Neuronal stem cell (in vitro differentiated cells): ENCODE results near the gene CDS1.
"Not testable (repeated sequence)": the region's sequence is repeated elsewhere in the genome, so short reads cannot be mapped to it uniquely, and the experiment has no call there.

Source experiments
- DNase-seq: peaks from one replicate; pipeline ENCODE4 v3.0.0-alpha.2; 2013; ENCODE audit warnings: low spot score
- H2AFZ ChIP-seq: one replicate; pipeline ENCODE4 v1.6.1; 2013; ENCODE audit warnings: mild to moderate bottlenecking, low read length, inconsistent platforms
- H2AK5ac ChIP-seq: 2 replicates; pipeline ENCODE4 v1.6.1; 2013; ENCODE audit warnings: low read depth, mild to moderate bottlenecking, inconsistent platforms, low read length, moderate library complexity, mixed read lengths
- H2BK120ac ChIP-seq: 2 replicates; pipeline ENCODE4 v1.6.1; 2013; ENCODE audit warnings: low read depth, mild to moderate bottlenecking, inconsistent platforms, low read length, moderate library complexity, mixed read lengths
- H2BK12ac ChIP-seq: one replicate; pipeline ENCODE4 v1.6.1; 2013; ENCODE audit warnings: low read length, inconsistent platforms
- H2BK15ac ChIP-seq: 2 replicates; pipeline ENCODE4 v1.6.1; 2013; ENCODE audit warnings: mild to moderate bottlenecking, low read length, inconsistent platforms, mixed read lengths
- H2BK5ac ChIP-seq: one replicate; pipeline ENCODE4 v1.6.1; 2013; ENCODE audit warnings: inconsistent platforms, mild to moderate bottlenecking, low read length, moderate library complexity
- H3K14ac ChIP-seq: one replicate; pipeline ENCODE4 v1.6.1; 2013; ENCODE audit warnings: low read length, inconsistent platforms
- H3K18ac ChIP-seq: 2 replicates; pipeline ENCODE4 v1.6.1; 2013; ENCODE audit warnings: low read length, inconsistent platforms
- H3K23ac ChIP-seq: 2 replicates; pipeline ENCODE4 v1.6.1; 2013; ENCODE audit warnings: low read depth, mild to moderate bottlenecking, mixed read lengths, low read length, inconsistent platforms; ENCODE audit not compliant: poor library complexity
- H3K27ac ChIP-seq: replicated peaks from 3 replicates; pipeline ENCODE4 v1.5.1; 2013; ENCODE audit warnings: low read length, inconsistent platforms
- H3K27me3 ChIP-seq, 3 experiments: 2 replicates each; pipeline ENCODE4 v1.6.1; 2013; ENCODE audit warnings: low read length in 3 of 3, mild to moderate bottlenecking in 2 of 3, inconsistent platforms in 1 of 3, low read depth in 1 of 3, mixed read lengths in 1 of 3, moderate library complexity in 1 of 3; ENCODE audit not compliant: control insufficient read depth in 3 of 3, insufficient read depth in 3 of 3
- H3K36me3 ChIP-seq, 2 donors: replicated peaks in 1 of 2; 2 replicates each; pipeline ENCODE4 v1.6.1; 2013; ENCODE audit warnings: low read length in 2 of 2; ENCODE audit not compliant: control insufficient read depth in 2 of 2, insufficient read depth in 2 of 2
- H3K4ac ChIP-seq: 2 replicates; pipeline ENCODE4 v1.6.1; 2013; ENCODE audit warnings: inconsistent platforms, mild to moderate bottlenecking, low read length, moderate library complexity
- H3K4me1 ChIP-seq, 2 donors: 1 replicate in 1 of 2; 2 replicates in 1 of 2; pipeline ENCODE4 v1.6.1; 2013; ENCODE audit warnings: low read length in 2 of 2, low read depth in 1 of 2; ENCODE audit not compliant: control insufficient read depth in 2 of 2, insufficient read depth in 1 of 2
- H3K4me2 ChIP-seq: one replicate; pipeline ENCODE4 v1.6.1; 2013; ENCODE audit warnings: mild to moderate bottlenecking, low read length, inconsistent platforms; ENCODE audit not compliant: insufficient read depth, poor library complexity, severe bottlenecking
- H3K4me3 ChIP-seq, 2 donors: 2 replicates each; pipeline ENCODE4 v1.5.1; 2013; ENCODE audit warnings: low read length in 2 of 2, mild to moderate bottlenecking in 2 of 2, inconsistent platforms in 1 of 2, moderate library complexity in 1 of 2
- H3K79me1 ChIP-seq: one replicate; pipeline ENCODE4 v1.6.1; 2013; ENCODE audit warnings: low read depth, mild to moderate bottlenecking, inconsistent platforms, low read length, moderate library complexity
- H3K9ac ChIP-seq: one replicate; pipeline ENCODE4 v1.6.1; 2013; ENCODE audit warnings: mild to moderate bottlenecking, low read depth, low read length, inconsistent platforms; ENCODE audit not compliant: poor library complexity
- H3K9me3 ChIP-seq, 2 donors: replicated peaks in 1 of 2; 2 replicates each; pipeline versions ENCODE3 to v1.6.1; 2013; ENCODE audit warnings: low read length in 2 of 2, mild to moderate bottlenecking in 2 of 2, inconsistent platforms in 1 of 2, low read depth in 1 of 2, mixed read lengths in 1 of 2, moderate library complexity in 1 of 2; ENCODE audit not compliant: control insufficient read depth in 2 of 2, insufficient read depth in 1 of 2
- H4K8ac ChIP-seq: one replicate; pipeline ENCODE4 v1.6.1; 2013; ENCODE audit warnings: low read depth, mild to moderate bottlenecking, inconsistent platforms, low read length, moderate library complexity
- H4K91ac ChIP-seq: one replicate; pipeline ENCODE4 v1.6.1; 2013; ENCODE audit warnings: low read length, low read depth, mild to moderate bottlenecking, inconsistent platforms; ENCODE audit not compliant: poor library complexity
- WGBS, 2 donors: extraction: QIAGEN DNeasy Blood & Tissue Kit; methylation state at CpG; one replicate each; pipeline ENCODE4 v1.1.7; 2013; ENCODE audit warnings: missing lambda C conversion rate in 2 of 2, mixed read lengths in 1 of 2; ENCODE audit not compliant: insufficient read length in 2 of 2, insufficient replicate concordance in 1 of 2; ENCODE audit errors: extremely low coverage in 2 of 2; 5-methylcytosine and 5-hydroxymethylcytosine counted together

Gene CDS1

DNA sequence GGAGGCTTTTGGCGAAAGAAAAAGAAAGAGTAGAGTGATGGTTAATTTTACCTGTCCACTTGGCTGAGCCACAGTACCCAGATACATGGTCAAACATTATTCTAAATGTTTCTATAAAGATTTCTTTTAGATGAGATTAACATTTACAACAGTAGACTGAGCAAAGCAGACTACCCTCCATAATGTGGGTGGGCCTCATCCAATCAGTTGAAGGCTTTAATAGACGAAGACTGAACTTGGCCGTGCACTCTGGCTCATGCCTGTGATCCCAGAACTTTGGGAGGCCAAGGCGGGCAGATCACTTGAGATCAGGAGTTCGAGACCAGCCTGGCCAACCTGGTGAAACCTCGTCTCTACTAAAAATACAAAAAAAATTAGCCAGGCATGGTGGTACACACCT lies 33.7 kb upstream of the CDS1 start:
- not testable (repeated sequence) for H3K79me1 ChIP-seq, H2BK120ac ChIP-seq, H3K4ac ChIP-seq, H3K36me3 ChIP-seq, H2BK5ac ChIP-seq, H3K9ac ChIP-seq, H2BK12ac ChIP-seq, H3K9me3 ChIP-seq, H4K8ac ChIP-seq, DNase-seq, H3K4me1 ChIP-seq, H3K18ac ChIP-seq, H3K14ac ChIP-seq, H3K23ac ChIP-seq, H3K4me3 ChIP-seq, H3K4me2 ChIP-seq, H2AK5ac ChIP-seq, H4K91ac ChIP-seq, H2BK15ac ChIP-seq, H3K27me3 ChIP-seq, H3K27ac ChIP-seq, H2AFZ ChIP-seq
- WGBS, 2 donors, result no CpG with 5 or more reads among the region's 6 CpGs

DNA sequence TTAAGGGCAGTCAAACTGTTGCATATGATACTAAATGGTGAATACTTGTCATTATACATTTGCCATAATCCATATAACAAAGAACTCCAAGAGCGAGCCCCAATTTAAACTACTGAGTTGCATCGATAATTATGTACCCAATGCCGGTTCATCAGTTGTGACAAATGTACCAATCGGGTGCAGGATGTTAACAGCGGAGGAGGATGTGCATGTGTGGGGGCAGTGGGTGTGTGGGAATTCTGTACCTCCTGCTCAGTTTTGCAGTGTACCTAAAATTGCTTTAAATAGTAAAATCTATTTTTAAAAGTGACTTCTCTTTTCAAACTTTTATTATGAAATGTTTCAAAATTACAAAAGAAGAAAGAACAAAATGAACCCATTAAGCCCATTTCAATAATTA lies 20.8 kb upstream of the CDS1 start:
- no peak overlapping the region for H4K8ac ChIP-seq
- H3K9me3 ChIP-seq, result no peaks in the 10 kb centered on the region
- H3K9ac ChIP-seq, result no peak overlapping the region
- H2BK5ac ChIP-seq, result no peak overlapping the region
- DNase-seq, result no peak
- no peak overlapping the region for H2BK120ac ChIP-seq
- H2AK5ac ChIP-seq, result no peak overlapping the region
- H3K14ac ChIP-seq, result no peak overlapping the region
- no peak overlapping the region for H3K4ac ChIP-seq
- H2BK15ac ChIP-seq, result no peak overlapping the region
- H3K79me1 ChIP-seq, result no peaks in the 10 kb centered on the region
- H3K27me3 ChIP-seq, result no peaks in the 10 kb centered on the region
- no peak overlapping the region for H2BK12ac ChIP-seq
- no peak overlapping the region for H3K4me2 ChIP-seq
- no peak overlapping the region for H3K23ac ChIP-seq
- WGBS, 2 donors, result no CpG with 5 or more reads among the region's 5 CpGs
- no peak overlapping the region for H2AFZ ChIP-seq
- no peak overlapping the region for H3K18ac ChIP-seq
- H3K27ac ChIP-seq, result no peak overlapping the region
- no peaks in the 10 kb centered on the region for H3K36me3 ChIP-seq
- H3K4me1 ChIP-seq, result peaks cover 0 to 2% of the 10 kb centered on the region in 2 donors
- no peak overlapping the region for H3K4me3 ChIP-seq
- no peak overlapping the region for H4K91ac ChIP-seq

DNA sequence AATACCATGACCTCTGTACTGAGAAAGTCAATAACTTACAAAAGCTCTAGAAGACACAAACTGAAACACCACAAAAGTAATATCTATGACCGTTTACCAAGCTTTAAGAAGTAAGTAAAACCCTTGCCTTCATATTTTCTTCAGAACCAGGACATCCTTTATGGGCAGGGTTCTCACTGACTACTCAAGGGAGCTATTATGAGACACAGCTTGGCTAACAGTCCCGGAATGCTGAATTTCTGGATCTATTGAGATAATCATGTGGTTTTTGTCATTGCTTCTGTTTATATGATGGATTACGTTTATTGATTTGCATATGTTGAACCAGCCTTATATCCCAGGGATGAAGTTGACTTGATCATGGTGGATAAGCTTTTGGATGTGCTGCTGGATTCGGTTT lies 19.9 kb upstream of the CDS1 start:
- H2BK15ac ChIP-seq, result no peak overlapping the region
- no peak overlapping the region for H2BK12ac ChIP-seq
- H3K14ac ChIP-seq, result no peak overlapping the region
- H3K36me3 ChIP-seq, result no peaks in the 10 kb centered on the region
- no peak overlapping the region for H3K27ac ChIP-seq
- H3K9ac ChIP-seq, result no peak overlapping the region
- no peak overlapping the region for H3K4me2 ChIP-seq
- no peak for DNase-seq
- no peaks in the 10 kb centered on the region for H3K79me1 ChIP-seq
- no peak overlapping the region for H2BK120ac ChIP-seq
- no peak overlapping the region for H2BK5ac ChIP-seq
- H3K4me3 ChIP-seq, result no peak overlapping the region
- no peak overlapping the region for H2AFZ ChIP-seq
- no peak overlapping the region for H3K23ac ChIP-seq
- no peak overlapping the region for H4K91ac ChIP-seq
- no peak overlapping the region for H3K4ac ChIP-seq
- no CpG with 5 or more reads among the region's 4 CpGs for WGBS, 2 donors
- peaks cover 0 to 2% of the 10 kb centered on the region in 2 donors for H3K4me1 ChIP-seq
- H3K18ac ChIP-seq, result no peak overlapping the region
- H3K27me3 ChIP-seq, result no peaks in the 10 kb centered on the region
- no peak overlapping the region for H2AK5ac ChIP-seq
- no peaks in the 10 kb centered on the region for H3K9me3 ChIP-seq
- H4K8ac ChIP-seq, result no peak overlapping the region

DNA sequence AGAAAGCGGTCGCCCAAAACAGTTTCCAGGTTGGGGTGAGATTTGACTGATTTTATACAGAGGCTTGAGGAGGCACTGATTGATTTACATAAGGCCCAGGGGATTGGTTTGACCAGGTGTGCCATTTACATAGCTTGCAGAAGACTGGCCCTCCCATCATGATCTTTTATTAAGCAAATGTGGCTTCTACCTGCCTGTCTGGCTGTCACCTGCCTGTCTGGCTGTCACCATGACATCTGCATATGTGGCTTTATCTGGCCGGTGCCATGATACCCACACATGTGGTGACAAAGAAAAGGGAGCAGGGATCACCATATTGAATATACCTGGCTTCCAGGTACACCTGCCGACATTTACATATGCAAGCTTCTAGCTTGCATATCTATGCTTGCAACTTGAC lies 17.0 kb upstream of the CDS1 start:
- Histone ChIP-seq H3K9me3 (no peaks in the 10 kb centered on the region), H3K79me1 (no peaks in the 10 kb centered on the region), H3K4me1 (peaks cover 0 to 5% of the 10 kb centered on the region in 2 donors), H4K8ac (no peak overlapping the region), H3K23ac (no peak overlapping the region), H4K91ac (no peak overlapping the region), H3K4me2 (no peak overlapping the region), H2BK5ac (no peak overlapping the region), H2AFZ (no peak overlapping the region), H2BK12ac (no peak overlapping the region), H3K4me3 (no peak overlapping the region), H3K27ac (no peak overlapping the region), H3K18ac (no peak overlapping the region), H3K14ac (no peak overlapping the region), H3K4ac (no peak overlapping the region), H3K36me3 (no peaks in the 10 kb centered on the region), H3K9ac (no peak overlapping the region), H3K27me3 (peaks cover 0 to 4% (median 0%) of the 10 kb centered on the region in 3 experiments), H2AK5ac (no peak overlapping the region), H2BK15ac (no peak overlapping the region), H2BK120ac (no peak overlapping the region)
- DNase-seq, result no peak
- WGBS, 2 donors, result no CpG with 5 or more reads among the region's 4 CpGs
